H1 (cell line): Measurements from ENCODE around the gene SCAMP5. TPM values are rescaled to one million over a fixed set of nuclear protein-coding genes. Genes with fewer than 3 reads are reported as not detected.

Experiments used
- CTCF ChIP-seq, 3 experiments: IDR thresholded peaks; 1 replicate in 2 of 3; 2 replicates in 1 of 3; pipeline versions ENCODE4 v1.5.1 to v1.6.1; 2011; ENCODE audit warnings: low read length in 3 of 3, mild to moderate bottlenecking in 3 of 3, inconsistent platforms in 2 of 3, low read depth in 1 of 3, moderate library complexity in 1 of 3; ENCODE audit not compliant: insufficient read depth in 1 of 3; ENCODE audit errors: control extremely low read depth in 1 of 3
- ZNF274 ChIP-seq: IDR thresholded peaks from 2 replicates; pipeline ENCODE4 v1.7.0; 2012; ENCODE audit warnings: low read length, borderline replicate concordance; ENCODE audit errors: extremely low read depth
- polyA plus RNA-seq, 7 experiments: library from polyadenylated mRNA; depleted of rRNA in 3 of 7; stranded (reverse) in 5 of 7; unstranded in 2 of 7; fragments of >200 nt in 5 of 7; fragments of 200-250 nt in 2 of 7; gene quantifications; 1 replicate in 5 of 7; 2 replicates in 1 of 7; 4 replicates in 1 of 7; pipeline versions ENCODE4 v1.2.1 to v1.2.3, GENCODE V29; 2011 to 2013; ENCODE audit warnings: missing spikeins in 2 of 7, mixed read lengths in 2 of 7
- total RNA-seq: library from RNA; stranded (reverse); fragmentation: NEBNext Ultra II Directional; extraction: Animal tissue kit (Norgen Biotek cat#: 25700); gene quantifications from 2 replicates; pipeline ENCODE4 v1.2.1, GENCODE V29; 2021
- TF ChIP-seq, protein P1 (sequence below): IDR thresholded peaks from 2 replicates; pipeline ENCODE4 v1.6.1; 2011; ENCODE audit warnings: low read length, improper control_type of control experiment

The SCAMP5 gene
- total and polyA plus RNA-seq, 2 of the 8 experiments (the other 6 are each of a cell fraction or from before 2014, with no cell fraction given): 55.4 to 94.7 TPM

DNA sequence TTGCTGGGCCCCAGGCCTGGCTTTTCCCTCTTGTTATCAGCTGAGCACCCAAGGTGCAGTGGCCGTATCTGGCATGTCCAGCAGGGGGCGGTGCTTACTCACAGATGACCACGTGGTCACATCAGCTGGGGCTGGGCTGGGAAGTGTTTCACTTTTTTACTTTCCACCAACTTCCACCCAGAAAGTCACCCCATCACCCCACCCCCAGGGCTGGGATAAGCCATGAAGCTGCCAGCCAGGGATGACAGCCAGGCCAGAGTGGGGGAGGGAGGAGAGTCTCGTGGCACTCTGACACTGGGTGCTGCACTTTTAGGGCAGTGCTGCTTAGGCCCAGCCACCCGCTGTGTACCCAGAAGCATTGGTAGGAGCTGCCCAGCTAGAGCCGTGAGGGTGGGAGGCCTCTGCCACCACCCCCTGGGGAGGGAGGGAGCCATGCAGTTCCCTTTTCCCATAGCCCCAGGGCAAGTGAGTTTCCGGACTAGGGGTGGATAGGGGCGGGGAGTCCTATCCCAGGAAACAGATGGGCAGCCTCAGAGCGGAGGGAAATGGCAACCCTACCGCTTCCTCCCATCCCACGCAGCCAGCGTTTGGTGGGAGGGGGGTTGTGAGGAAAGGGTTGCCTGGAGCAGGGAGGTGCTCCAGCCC is 34.1 kb downstream of the SCAMP5 start (continued):
- TF ChIP-seq, protein P1, sequence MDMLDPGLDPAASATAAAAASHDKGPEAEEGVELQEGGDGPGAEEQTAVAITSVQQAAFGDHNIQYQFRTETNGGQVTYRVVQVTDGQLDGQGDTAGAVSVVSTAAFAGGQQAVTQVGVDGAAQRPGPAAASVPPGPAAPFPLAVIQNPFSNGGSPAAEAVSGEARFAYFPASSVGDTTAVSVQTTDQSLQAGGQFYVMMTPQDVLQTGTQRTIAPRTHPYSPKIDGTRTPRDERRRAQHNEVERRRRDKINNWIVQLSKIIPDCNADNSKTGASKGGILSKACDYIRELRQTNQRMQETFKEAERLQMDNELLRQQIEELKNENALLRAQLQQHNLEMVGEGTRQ: peak; percentile 75
- TF ChIP-seq CTCF (IDR thresholded peaks at IDR 0.05; ENCODE audit: control extremely low read depth in 1 of 3, insufficient read depth in 1 of 3, low read depth in 1 of 3, low read length in 3 of 3) (peak; percentile 92 to 97 (median 95)), ZNF274 (no peak)
